MM.1S (cell line): ENCODE measurements around the gene CNOT4.

Experiments
- DNase-seq: peaks from one replicate; pipeline ENCODE4 v3.0.0-alpha.2; 2015
- H2AFZ ChIP-seq: fragments of 300-600 bp; sonication (generic); 2 replicates; pipeline ENCODE4 v1.6.0; 2016; ENCODE audit warnings: antibody characterized with exemption, low read length
- H3F3A ChIP-seq: fragments of 300-600 bp; sonication (generic); 2 replicates; pipeline ENCODE4 v1.6.1; 2016; ENCODE audit warnings: mild to moderate bottlenecking, antibody characterized with exemption, low read length, moderate library complexity, mixed read lengths; ENCODE audit not compliant: insufficient read depth
- H3K27ac ChIP-seq: fragments of 300-600 bp; sonication (generic); 2 replicates; pipeline ENCODE4 v1.5.1; 2016; ENCODE audit warnings: mild to moderate bottlenecking, low read length
- H3K27me3 ChIP-seq: fragments of 300-600 bp; sonication (generic); replicated peaks from 2 replicates; pipeline ENCODE4 v1.6.0; 2016; ENCODE audit warnings: low read length; ENCODE audit not compliant: insufficient read depth
- H3K36me3 ChIP-seq: fragments of 300-600 bp; sonication (generic); replicated peaks from 2 replicates; pipeline ENCODE4 v1.6.1; 2016; ENCODE audit warnings: mild to moderate bottlenecking, low read length, mixed read lengths; ENCODE audit not compliant: insufficient read depth
- H3K4me1 ChIP-seq: fragments of 300-600 bp; sonication (generic); 2 replicates; pipeline ENCODE4 v1.6.1; 2016; ENCODE audit warnings: low read length, mixed read lengths
- H3K4me2 ChIP-seq: fragments of 300-600 bp; sonication (generic); 2 replicates; pipeline ENCODE4 v1.6.0; 2016; ENCODE audit warnings: low read depth, low read length
- H3K4me3 ChIP-seq: fragments of 300-600 bp; sonication (generic); 2 replicates; pipeline ENCODE4 v1.5.1; 2016; ENCODE audit warnings: low read length, mixed read lengths
- H3K79me2 ChIP-seq: fragments of 300-600 bp; sonication (generic); 2 replicates; pipeline ENCODE4 v1.6.1; 2016; ENCODE audit warnings: mixed run types, low read length, mixed read lengths
- H3K9ac ChIP-seq: fragments of 300-600 bp; sonication (generic); 2 replicates; pipeline ENCODE4 v1.6.1; 2016; ENCODE audit warnings: low read length, mixed read lengths
- H3K9me2 ChIP-seq: fragments of 300-600 bp; sonication (generic); replicated peaks from 2 replicates; pipeline ENCODE4 v1.6.1; 2016; ENCODE audit warnings: mild to moderate bottlenecking, low read length, mixed read lengths; ENCODE audit not compliant: insufficient read depth
- H3K9me3 ChIP-seq: fragments of 300-600 bp; sonication (generic); replicated peaks from 2 replicates; pipeline ENCODE4 v1.6.1; 2016; ENCODE audit warnings: mild to moderate bottlenecking, low read length, mixed read lengths; ENCODE audit not compliant: insufficient read depth
- H4K20me1 ChIP-seq: fragments of 300-600 bp; sonication (generic); 2 replicates; pipeline ENCODE4 v1.6.1; 2016; ENCODE audit warnings: mild to moderate bottlenecking, low read length, moderate library complexity, mixed read lengths; ENCODE audit not compliant: insufficient read depth
- EZH2 ChIP-seq: fragments of 300-600 bp; sonication (generic); optimal IDR thresholded peaks from 2 replicates; pipeline ENCODE3; 2017; ENCODE audit warnings: low read depth, mild to moderate bottlenecking, antibody characterized with exemption, low read length, mixed read lengths
- EZH2phosphoT487 ChIP-seq: fragments of 300-600 bp; sonication (generic); IDR thresholded peaks from 2 replicates; pipeline ENCODE4 v1.6.1; 2018; ENCODE audit warnings: antibody characterized with exemption, low read length
- TF ChIP-seq, protein P1 (sequence below): fragments of 300-600 bp; sonication (generic); IDR thresholded peaks from 2 replicates; pipeline ENCODE4 v1.5.1; 2016; ENCODE audit warnings: antibody characterized with exemption, low read length, mixed read lengths

Gene CNOT4

DNA sequence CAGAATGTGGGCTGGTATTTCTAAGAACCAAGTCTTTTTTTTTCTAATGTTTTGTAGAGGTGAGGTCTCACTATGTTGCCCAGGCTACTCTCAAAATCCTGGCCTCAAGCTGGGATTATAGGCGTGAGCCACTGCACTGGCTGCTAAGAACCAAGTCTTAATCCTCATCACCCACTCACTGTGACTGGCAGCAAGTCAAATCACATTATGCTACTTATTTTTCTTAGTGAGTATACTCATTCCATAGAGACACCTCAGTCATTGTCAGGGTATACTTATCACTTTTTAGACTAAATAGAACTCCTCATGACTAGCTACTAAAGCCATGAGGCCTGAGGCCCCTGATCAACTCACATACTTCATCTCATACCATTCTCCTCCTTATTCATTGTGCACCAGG, 160.2 kb downstream of the CNOT4 start:
- H3K27me3 ChIP-seq: no peaks in the 10 kb centered on the region
- H3F3A ChIP-seq: no peaks in the 10 kb centered on the region
- no peak overlapping the region for H2AFZ ChIP-seq
- no peak overlapping the region for H3K4me2 ChIP-seq
- DNase-seq: no peak
- no peak overlapping the region for H3K4me3 ChIP-seq
- no peaks in the 10 kb centered on the region for H3K9me3 ChIP-seq
- H3K4me1 ChIP-seq: no peaks in the 10 kb centered on the region
- no peaks in the 10 kb centered on the region for H3K79me2 ChIP-seq
- TF ChIP-seq EZH2phosphoT487: no peak
- TF ChIP-seq, protein P1, sequence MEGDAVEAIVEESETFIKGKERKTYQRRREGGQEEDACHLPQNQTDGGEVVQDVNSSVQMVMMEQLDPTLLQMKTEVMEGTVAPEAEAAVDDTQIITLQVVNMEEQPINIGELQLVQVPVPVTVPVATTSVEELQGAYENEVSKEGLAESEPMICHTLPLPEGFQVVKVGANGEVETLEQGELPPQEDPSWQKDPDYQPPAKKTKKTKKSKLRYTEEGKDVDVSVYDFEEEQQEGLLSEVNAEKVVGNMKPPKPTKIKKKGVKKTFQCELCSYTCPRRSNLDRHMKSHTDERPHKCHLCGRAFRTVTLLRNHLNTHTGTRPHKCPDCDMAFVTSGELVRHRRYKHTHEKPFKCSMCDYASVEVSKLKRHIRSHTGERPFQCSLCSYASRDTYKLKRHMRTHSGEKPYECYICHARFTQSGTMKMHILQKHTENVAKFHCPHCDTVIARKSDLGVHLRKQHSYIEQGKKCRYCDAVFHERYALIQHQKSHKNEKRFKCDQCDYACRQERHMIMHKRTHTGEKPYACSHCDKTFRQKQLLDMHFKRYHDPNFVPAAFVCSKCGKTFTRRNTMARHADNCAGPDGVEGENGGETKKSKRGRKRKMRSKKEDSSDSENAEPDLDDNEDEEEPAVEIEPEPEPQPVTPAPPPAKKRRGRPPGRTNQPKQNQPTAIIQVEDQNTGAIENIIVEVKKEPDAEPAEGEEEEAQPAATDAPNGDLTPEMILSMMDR: no peak
- TF ChIP-seq EZH2: no peak
- H3K27ac ChIP-seq: no peak overlapping the region
- H4K20me1 ChIP-seq: no peaks in the 10 kb centered on the region
- H3K36me3 ChIP-seq: no peaks in the 10 kb centered on the region
- no peaks in the 10 kb centered on the region for H3K9me2 ChIP-seq
- no peak overlapping the region for H3K9ac ChIP-seq

DNA sequence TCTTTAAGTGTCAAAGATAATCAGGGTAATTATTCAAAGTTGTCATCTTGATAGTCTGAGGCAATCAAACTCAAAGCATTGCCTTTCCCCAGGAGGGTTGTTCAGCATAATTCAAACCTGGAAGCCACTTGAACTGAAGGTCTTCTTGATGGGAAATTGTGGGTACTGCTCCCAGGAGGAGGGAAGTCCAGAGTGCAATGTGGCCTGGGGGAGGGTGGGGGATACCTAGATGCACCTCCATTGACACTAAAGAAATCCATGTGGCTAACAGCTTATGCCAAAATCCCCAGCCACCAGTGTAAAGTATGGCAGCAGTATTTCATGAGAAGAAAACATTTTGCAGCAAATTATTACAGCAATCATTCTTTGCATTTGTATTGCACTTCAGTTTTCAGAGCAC, 161.4 kb downstream of the CNOT4 start:
- Histone ChIP-seq H3K4me1 (no peaks in the 10 kb centered on the region), H3K27ac (no peak overlapping the region), H4K20me1 (no peaks in the 10 kb centered on the region), H3F3A (no peaks in the 10 kb centered on the region), H3K27me3 (no peaks in the 10 kb centered on the region), H3K36me3 (no peaks in the 10 kb centered on the region), H3K9me2 (no peaks in the 10 kb centered on the region), H3K4me3 (no peak overlapping the region), H3K4me2 (no peak overlapping the region), H3K9me3 (no peaks in the 10 kb centered on the region), H3K79me2 (no peaks in the 10 kb centered on the region), H3K9ac (no peak overlapping the region), H2AFZ (no peak overlapping the region)
- DNase-seq: no peak
- TF ChIP-seq, protein P1: no peak
- TF ChIP-seq EZH2phosphoT487: no peak
- no peak for TF ChIP-seq EZH2

DNA sequence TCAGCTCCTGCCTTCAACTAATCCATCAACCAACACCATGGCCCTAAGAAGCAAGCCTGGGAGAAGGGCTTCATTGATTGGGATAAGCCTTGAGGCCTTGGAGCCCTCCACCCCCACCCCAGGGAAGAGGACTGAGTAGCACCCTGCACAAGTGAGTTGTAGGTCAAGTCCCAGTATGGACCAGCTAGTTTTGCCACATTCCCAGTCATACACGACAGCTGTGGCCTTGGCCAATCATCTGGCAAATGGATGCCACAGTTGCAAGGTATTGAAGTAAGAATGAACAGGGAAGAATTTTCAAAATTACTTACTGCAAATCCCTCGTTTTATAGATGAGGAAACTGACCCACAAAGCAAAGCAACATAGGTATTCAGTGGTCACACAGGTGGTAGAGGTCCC, 166.5 kb downstream of the CNOT4 start:
- H3F3A ChIP-seq: no peaks in the 10 kb centered on the region
- no peak overlapping the region for H3K4me2 ChIP-seq

More for the DNA sequence above, 166.5 kb downstream of the CNOT4 start:
- DNase-seq: no peak
- Histone ChIP-seq H3K36me3 (no peaks in the 10 kb centered on the region), H3K27ac (no peak overlapping the region), H4K20me1 (no peaks in the 10 kb centered on the region), H3K9ac (no peak overlapping the region), H3K27me3 (no peaks in the 10 kb centered on the region), H3K4me3 (no peak overlapping the region), H3K79me2 (no peaks in the 10 kb centered on the region), H3K4me1 (no peaks in the 10 kb centered on the region), H3K9me2 (no peaks in the 10 kb centered on the region), H3K9me3 (no peaks in the 10 kb centered on the region), H2AFZ (no peak overlapping the region)
- TF ChIP-seq, protein P1: no peak
- no peak for TF ChIP-seq EZH2phosphoT487
- no peak for TF ChIP-seq EZH2
